H9 (cell line): ENCODE measurements around the gene DDX55. TPM values are rescaled to one million over a fixed set of nuclear protein-coding genes. Genes with fewer than 3 reads are reported as not detected.

Source experiments
- DNase-seq: peaks from one replicate; pipeline ENCODE4 v3.0.0-alpha.2; 2017
- H2AFZ ChIP-seq: one replicate; pipeline ENCODE4 v1.6.1; 2013; ENCODE audit warnings: mild to moderate bottlenecking, low read length, control low read depth, moderate library complexity
- H2AK5ac ChIP-seq: 2 replicates; pipeline ENCODE4 v1.6.1; 2013; ENCODE audit warnings: low read length, control low read depth, mixed read lengths; ENCODE audit not compliant: insufficient read length
- H2BK120ac ChIP-seq: one replicate; pipeline ENCODE4 v1.6.1; 2013; ENCODE audit warnings: low read depth, mild to moderate bottlenecking, low read length, control low read depth, inconsistent platforms; ENCODE audit not compliant: poor library complexity, severe bottlenecking
- H2BK12ac ChIP-seq: 2 replicates; pipeline ENCODE4 v1.6.1; 2013; ENCODE audit warnings: low read length, control low read depth, mixed read lengths, low read depth; ENCODE audit not compliant: insufficient read length
- H2BK15ac ChIP-seq: 2 replicates; pipeline ENCODE4 v1.6.1; 2013; ENCODE audit warnings: low read depth, low read length, control low read depth
- H2BK20ac ChIP-seq: one replicate; pipeline ENCODE4 v1.6.1; 2013; ENCODE audit warnings: low read depth, mild to moderate bottlenecking, low read length, control low read depth, inconsistent platforms; ENCODE audit not compliant: poor library complexity, severe bottlenecking
- H2BK5ac ChIP-seq: 2 replicates; pipeline ENCODE4 v1.6.1; 2013; ENCODE audit warnings: low read length, control low read depth, mixed read lengths; ENCODE audit not compliant: insufficient read length
- H3K14ac ChIP-seq: 2 replicates; pipeline ENCODE4 v1.6.1; 2013; ENCODE audit warnings: low read length, control low read depth; ENCODE audit not compliant: insufficient read depth
- H3K18ac ChIP-seq: 2 replicates; pipeline ENCODE4 v1.6.1; 2013; ENCODE audit warnings: low read depth, mild to moderate bottlenecking, mixed read lengths, low read length, control low read depth; ENCODE audit not compliant: insufficient read length
- H3K23ac ChIP-seq: 2 replicates; pipeline ENCODE4 v1.6.1; 2013; ENCODE audit warnings: low read length, control low read depth, mixed read lengths, low read depth; ENCODE audit not compliant: insufficient read length
- H3K23me2 ChIP-seq: 2 replicates; pipeline ENCODE4 v1.6.1; 2013; ENCODE audit warnings: low read depth, mild to moderate bottlenecking, mixed read lengths, low read length, control low read depth; ENCODE audit not compliant: insufficient read length, poor library complexity, severe bottlenecking
- H3K27ac ChIP-seq: 2 replicates; pipeline ENCODE4 v1.5.1; 2013; ENCODE audit warnings: low read length, control low read depth, mixed read lengths, low read depth; ENCODE audit not compliant: insufficient read length
- H3K27me3 ChIP-seq: 2 replicates; pipeline ENCODE4 v1.6.1; 2013; ENCODE audit warnings: low read length, control low read depth, inconsistent platforms; ENCODE audit not compliant: insufficient read depth
- H3K4ac ChIP-seq: 2 replicates; pipeline ENCODE4 v1.6.1; 2013; ENCODE audit warnings: low read depth, mild to moderate bottlenecking, control low read depth, inconsistent platforms, low read length, moderate library complexity
- H3K4me1 ChIP-seq: 2 replicates; pipeline ENCODE4 v1.6.1; 2013; ENCODE audit warnings: low read length, control low read depth, inconsistent platforms; ENCODE audit not compliant: insufficient read depth
- H3K4me2 ChIP-seq: 2 replicates; pipeline ENCODE4 v1.6.1; 2013; ENCODE audit warnings: low read length, control low read depth, mixed read lengths; ENCODE audit not compliant: insufficient read length, insufficient read depth
- H3K56ac ChIP-seq: 2 replicates; pipeline ENCODE4 v1.6.1; 2013; ENCODE audit warnings: low read depth, mild to moderate bottlenecking, mixed read lengths, low read length, control low read depth; ENCODE audit not compliant: insufficient read length
- H3K79me1 ChIP-seq: 2 replicates; pipeline ENCODE4 v1.6.1; 2013; ENCODE audit warnings: low read depth, mild to moderate bottlenecking, moderate library complexity, low read length, control low read depth, inconsistent platforms; ENCODE audit not compliant: insufficient read depth, poor library complexity, severe bottlenecking
- H3K79me2 ChIP-seq: 2 replicates; pipeline ENCODE4 v1.6.1; 2013; ENCODE audit warnings: low read length, control low read depth, inconsistent platforms; ENCODE audit not compliant: insufficient read depth
- H3K9ac ChIP-seq: 2 replicates; pipeline ENCODE4 v1.6.1; 2013; ENCODE audit warnings: low read length, control low read depth, mixed read lengths; ENCODE audit not compliant: insufficient read length; ENCODE audit errors: extremely low read depth
- H3K9me3 ChIP-seq: one replicate; pipeline ENCODE4 v1.6.1; 2013; ENCODE audit warnings: low read depth, low read length, inconsistent platforms; ENCODE audit not compliant: control insufficient read depth
- H3T11ph ChIP-seq: one replicate; pipeline ENCODE4 v1.6.1; 2013; ENCODE audit warnings: mild to moderate bottlenecking, low read length, control low read depth, inconsistent platforms
- H4K20me1 ChIP-seq: one replicate; pipeline ENCODE4 v1.6.1; 2013; ENCODE audit not compliant: control insufficient read depth, insufficient read length, insufficient read depth
- H4K5ac ChIP-seq: 2 replicates; pipeline ENCODE4 v1.6.1; 2013; ENCODE audit warnings: low read depth, mild to moderate bottlenecking, mixed read lengths, low read length, control low read depth; ENCODE audit not compliant: insufficient read length
- H4K8ac ChIP-seq: replicated peaks from 2 replicates; pipeline ENCODE4 v1.6.1; 2013; ENCODE audit warnings: low read length, control low read depth, mixed read lengths, low read depth; ENCODE audit not compliant: insufficient read length
- H4K91ac ChIP-seq: 2 replicates; pipeline ENCODE4 v1.6.1; 2013; ENCODE audit warnings: low read depth, mild to moderate bottlenecking, moderate library complexity, mixed read lengths, low read length, control low read depth; ENCODE audit not compliant: insufficient read length
- H3K27ac Mint-ChIP-seq, 3 experiments: 2 replicates in 2 of 3; 3 replicates in 1 of 3; pipeline ENCODE4 v1.8.0; 2020 to 2021; ENCODE audit warnings: mixed read lengths in 3 of 3, mild to moderate bottlenecking in 1 of 3, moderate library complexity in 1 of 3
- H3K27me3 Mint-ChIP-seq: 2 replicates; pipeline ENCODE4 v1.8.0; 2021; ENCODE audit warnings: low read depth, mild to moderate bottlenecking, moderate library complexity, mixed read lengths
- H3K36me3 Mint-ChIP-seq, 3 experiments: 2 replicates in 2 of 3; 3 replicates in 1 of 3; pipeline ENCODE4 v1.8.0; 2020 to 2021; ENCODE audit warnings: low read depth in 3 of 3, mixed read lengths in 3 of 3; ENCODE audit not compliant: insufficient read depth in 1 of 3
- H3K4me1 Mint-ChIP-seq, 2 experiments: 2 replicates each; pipeline ENCODE4 v1.8.0; 2020; ENCODE audit warnings: mixed read lengths in 2 of 2
- H3K4me3 Mint-ChIP-seq, 2 experiments: 2 replicates in 1 of 2; 3 replicates in 1 of 2; pipeline ENCODE4 v1.8.0; 2020 to 2021; ENCODE audit warnings: mild to moderate bottlenecking in 2 of 2, mixed read lengths in 2 of 2, moderate library complexity in 1 of 2
- H3K9me3 Mint-ChIP-seq, 2 experiments: 2 replicates in 1 of 2; 3 replicates in 1 of 2; pipeline ENCODE4 v1.8.0; 2020; ENCODE audit warnings: mild to moderate bottlenecking in 2 of 2, mixed read lengths in 2 of 2, moderate library complexity in 1 of 2
- WGBS: extraction: QIAGEN DNeasy Blood & Tissue Kit; methylation state at CpG from one replicate; pipeline ENCODE4 v1.1.7; 2013; ENCODE audit warnings: missing lambda C conversion rate, low lambda C conversion rate, mixed read lengths; ENCODE audit not compliant: insufficient read length; ENCODE audit errors: extremely low coverage; 5-methylcytosine and 5-hydroxymethylcytosine counted together
- total RNA-seq: library from RNA; stranded (reverse); gene quantifications from 2 replicates; pipeline ENCODE4 v1.2.1, GENCODE V29; 2021
- TF ChIP-seq, protein P1 (sequence below): fragments of 200-600 bp; sonication (generic); conservative IDR thresholded peaks from 3 replicates; pipeline ENCODE4 v1.8.0; 2021; ENCODE audit warnings: antibody characterized with exemption, mild to moderate bottlenecking

The DDX55 gene
- total RNA-seq, 1 experiment from 2014 or later = 51.7 TPM

DNA sequence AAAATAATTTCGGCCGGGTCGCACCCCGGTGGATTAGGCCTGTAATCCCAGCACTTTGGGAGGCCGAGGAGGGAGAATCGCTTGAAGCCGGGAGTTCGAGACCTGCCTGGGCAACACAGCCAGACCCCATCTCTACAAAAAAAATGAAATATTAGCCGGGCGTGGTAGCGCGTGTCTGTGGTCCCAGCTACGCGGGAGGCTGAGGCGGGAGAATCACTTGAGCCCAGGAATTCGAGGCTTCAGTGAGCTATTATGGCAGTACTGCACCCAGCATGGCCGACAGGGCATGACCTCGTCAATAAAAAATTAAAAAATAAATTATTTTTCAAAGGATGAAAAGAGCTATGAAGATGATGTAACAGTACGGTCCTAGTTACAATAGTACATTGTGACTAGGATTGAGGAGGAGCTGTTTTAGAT is 32.3 kb downstream of the DDX55 start:
- Histone ChIP-seq H3K14ac (no peak overlapping the region), H3K79me2 (no peaks in the 10 kb centered on the region; the same call in 1 of the 2 replicates), H3T11ph (no peak overlapping the region), H2BK5ac (no peak overlapping the region), H3K9me3 (no peaks in the 10 kb centered on the region), H3K27me3 (no peaks in the 10 kb centered on the region), H4K8ac (no peak overlapping the region), H3K79me1 (no peaks in the 10 kb centered on the region), H2BK120ac (no peak overlapping the region), H2BK15ac (no peak overlapping the region), H2BK12ac (no peak overlapping the region), H3K23me2 (peaks cover 4% of the 10 kb centered on the region), H3K18ac (peak overlapping the region; percentile 84), H3K4me2 (peak overlapping the region; percentile 89), H3K56ac (no peak overlapping the region), H2BK20ac (no peak overlapping the region), H4K20me1 (no peaks in the 10 kb centered on the region), H2AFZ (no peak overlapping the region), H3K4ac (peak overlapping the region; percentile 51; the same call in 1 of the 2 replicates), H3K9ac (peak overlapping the region; percentile 94), H4K5ac (peak overlapping the region; percentile 45), H3K23ac (no peak overlapping the region), H3K4me1 (no peaks in the 10 kb centered on the region), H3K27ac (no peak overlapping the region), H2AK5ac (no peak overlapping the region), H4K91ac (no peak overlapping the region)
- DNase-seq = no peak
- H3K27me3 Mint-ChIP-seq = no peaks in the 10 kb centered on the region
- H3K9me3 Mint-ChIP-seq = peaks cover 0 to 2% of the 10 kb centered on the region in 2 experiments; a peak in 1 of 5 replicates
- H3K4me3 Mint-ChIP-seq = peak overlapping the region; percentile 93 to 94
- TF ChIP-seq, protein P1, sequence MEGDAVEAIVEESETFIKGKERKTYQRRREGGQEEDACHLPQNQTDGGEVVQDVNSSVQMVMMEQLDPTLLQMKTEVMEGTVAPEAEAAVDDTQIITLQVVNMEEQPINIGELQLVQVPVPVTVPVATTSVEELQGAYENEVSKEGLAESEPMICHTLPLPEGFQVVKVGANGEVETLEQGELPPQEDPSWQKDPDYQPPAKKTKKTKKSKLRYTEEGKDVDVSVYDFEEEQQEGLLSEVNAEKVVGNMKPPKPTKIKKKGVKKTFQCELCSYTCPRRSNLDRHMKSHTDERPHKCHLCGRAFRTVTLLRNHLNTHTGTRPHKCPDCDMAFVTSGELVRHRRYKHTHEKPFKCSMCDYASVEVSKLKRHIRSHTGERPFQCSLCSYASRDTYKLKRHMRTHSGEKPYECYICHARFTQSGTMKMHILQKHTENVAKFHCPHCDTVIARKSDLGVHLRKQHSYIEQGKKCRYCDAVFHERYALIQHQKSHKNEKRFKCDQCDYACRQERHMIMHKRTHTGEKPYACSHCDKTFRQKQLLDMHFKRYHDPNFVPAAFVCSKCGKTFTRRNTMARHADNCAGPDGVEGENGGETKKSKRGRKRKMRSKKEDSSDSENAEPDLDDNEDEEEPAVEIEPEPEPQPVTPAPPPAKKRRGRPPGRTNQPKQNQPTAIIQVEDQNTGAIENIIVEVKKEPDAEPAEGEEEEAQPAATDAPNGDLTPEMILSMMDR = no peak
- WGBS = no CpG with 5 or more reads among the region's 19 CpGs
- H3K27ac Mint-ChIP-seq = peak overlapping the region; percentile 98 to 99 (median 99); a peak in 6 of 7 replicates
- H3K36me3 Mint-ChIP-seq = peaks cover 9 to 23% (median 21%) of the 10 kb centered on the region in 3 experiments; a peak in 6 of 7 replicates
- peaks cover 8 to 11% of the 10 kb centered on the region in 2 experiments for H3K4me1 Mint-ChIP-seq
